Motor neuron (in vitro differentiated cells): Measurements from ENCODE around the gene SLC15A1. TPM values are rescaled to one million over a fixed set of nuclear protein-coding genes. Genes with fewer than 3 reads are reported as not detected.

ENCODE experiments used
- ATAC-seq, 8 experiments: fragments of 200-7000 bp; cut with Tn5 transposase; replicated peaks in 6 of 8; 2 replicates each; pipeline ENCODE4 v1.8.0; 2021; ENCODE audit warnings: mild to moderate bottlenecking in 8 of 8, moderate library complexity in 8 of 8
- H3K27ac ChIP-seq, 2 donors: fragments of 250-450 bp; sonication (Bioruptor Pico); 2 replicates each; pipeline ENCODE4 v1.9.0; 2021; ENCODE audit warnings: antibody characterized with exemption in 2 of 2, mild to moderate bottlenecking in 2 of 2, moderate library complexity in 1 of 2
- H3K4me1 ChIP-seq, 2 donors: fragments of 250-450 bp; sonication (Bioruptor Pico); replicated peaks in 1 of 2; 2 replicates each; pipeline ENCODE4 v1.6.1; 2021; ENCODE audit warnings: antibody characterized with exemption in 2 of 2, mild to moderate bottlenecking in 2 of 2, moderate library complexity in 1 of 2
- H3K4me3 ChIP-seq, 5 donors: fragments of 250-450 bp; sonication (Bioruptor Pico); 2 replicates each; pipeline ENCODE4 v1.9.0; 2021; ENCODE audit warnings: antibody characterized with exemption in 5 of 5, mild to moderate bottlenecking in 5 of 5, moderate library complexity in 4 of 5
- WGBS, 10 experiments: fragments of 450-650 bp; shearing (Covaris generic); methylation state at CpG; one replicate each; pipeline ENCODE4 v1.0.0; 2022; 5-methylcytosine and 5-hydroxymethylcytosine counted together
- in situ Hi-C, 9 experiments: fragments of 400-800 bp; cut with MboI; loops; one replicate each; pipeline ENCODE4 v1.15.0; 2021; ENCODE audit warnings: low sequenced_read_pairs in 9 of 9, low pct_unique_long_range_greater_than_20kb in 2 of 9; ENCODE audit not compliant: unreplicated experiment in 9 of 9
- total RNA-seq, 8 experiments: library from RNA; unstranded; fragments of 300-600 nt; gene quantifications; 2 replicates each; pipeline versions ENCODE4 v1.2.3 to v1.2.4, GENCODE V29; 2022

The SLC15A1 gene
- total RNA-seq, 8 experiments from 2014 or later, result 0.09 to 0.38 (median 0.28) TPM; not detected in 3

DNA sequence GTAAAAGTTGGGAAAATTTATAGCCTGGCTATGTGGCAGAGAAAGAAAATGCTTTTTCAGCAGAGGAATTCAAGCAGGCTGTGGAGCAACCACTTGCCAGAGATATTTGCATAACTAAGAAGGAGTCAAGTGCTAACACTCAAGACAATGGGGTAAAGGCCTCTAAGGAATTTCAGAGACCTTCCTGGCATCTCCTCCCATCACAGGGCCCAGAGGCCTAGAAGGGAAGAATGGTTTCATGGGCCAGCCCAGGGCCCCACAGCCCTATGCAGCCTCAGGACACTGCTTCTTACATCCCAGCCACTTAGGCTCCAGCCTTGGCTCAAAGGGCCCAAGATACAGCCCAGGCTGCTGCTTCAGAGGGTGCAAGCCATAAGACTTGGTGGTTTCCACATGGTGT lies 14.3 kb downstream of the SLC15A1 start:
- Histone ChIP-seq H3K4me3 (no peak overlapping the region), H3K27ac (no peak overlapping the region), H3K4me1 (no peaks in the 10 kb centered on the region)
- ATAC-seq, result no peak
- in situ Hi-C loops, result no loop called here

- Histone ChIP-seq H3K4me3 (no peak overlapping the region), H3K4me1 (no peaks in the 10 kb centered on the region), H3K27ac (no peak overlapping the region)
- WGBS, 10 experiments, result 0 to 77% (median 49%) methylated on average over 1 to 3 of the region's 3 CpGs; no CpG with 5 or more reads in 2 of the 10 experiments
- in situ Hi-C loops, result no loop called here
- ATAC-seq, result no peak
These were observed 20.5 kb downstream of the SLC15A1 start for GRCh38 chr13:98731925-98732324.

GRCh38 chr13:98731038-98731437 lies 21.4 kb downstream of the SLC15A1 start:
- in situ Hi-C loops, result no loop called here
- no peak for ATAC-seq
- H3K27ac ChIP-seq, result no peak overlapping the region
- H3K4me1 ChIP-seq, result no peaks in the 10 kb centered on the region
- 67 to 100% (median 89%) methylated on average over 1 to 8 of the region's 17 CpGs; no CpG with 5 or more reads in 5 of the 10 experiments for WGBS, 10 experiments
- no peak overlapping the region for H3K4me3 ChIP-seq

DNA sequence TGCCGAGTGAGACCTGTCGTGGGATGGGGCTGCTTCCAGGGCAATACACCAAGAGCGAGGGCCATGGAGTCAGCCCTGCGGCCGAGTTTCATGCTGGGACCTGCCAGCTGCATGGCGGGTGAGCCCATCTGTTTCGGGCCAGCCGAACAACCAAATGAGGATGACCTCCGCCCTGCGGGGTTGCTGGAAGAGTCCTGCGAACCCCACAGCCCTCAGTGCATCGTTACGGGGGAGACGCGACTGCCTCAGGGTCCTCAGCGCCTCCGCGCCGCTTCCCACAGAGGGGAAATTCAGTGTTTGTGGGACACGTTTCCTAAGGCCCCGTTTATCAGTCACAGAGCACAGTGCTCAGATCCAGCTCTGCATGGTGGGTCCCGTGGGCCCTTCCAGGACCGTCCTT lies 22.0 kb downstream of the SLC15A1 start:
- WGBS, 10 experiments, result 86 to 100% (median 90%) methylated on average over 1 to 12 of the region's 23 CpGs; no CpG with 5 or more reads in 5 of the 10 experiments
- in situ Hi-C loops, result no loop called here
- Histone ChIP-seq H3K4me1 (no peaks in the 10 kb centered on the region), H3K4me3 (no peak overlapping the region), H3K27ac (no peak overlapping the region)
- ATAC-seq, result no peak

DNA sequence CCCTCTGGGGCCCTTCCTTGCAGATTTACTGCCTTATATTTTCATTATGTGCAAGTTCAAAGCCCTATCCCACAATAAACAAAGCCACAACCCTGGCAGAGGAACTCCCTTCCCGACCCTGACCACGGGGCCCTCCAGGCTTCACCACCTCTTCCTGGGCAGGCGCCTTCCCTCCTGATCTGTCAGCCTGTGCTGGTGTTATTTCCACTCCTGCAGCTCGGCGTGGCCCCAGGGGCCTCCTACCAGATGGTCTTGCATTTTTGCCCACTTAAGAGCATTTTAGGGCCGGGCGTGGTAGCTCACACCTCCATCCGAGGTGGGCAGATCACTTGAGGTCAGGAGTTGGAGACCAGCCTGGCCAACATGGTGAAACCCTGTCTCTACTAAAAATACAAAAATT lies 22.8 kb downstream of the SLC15A1 start:
- in situ Hi-C loops, result no loop called here

DNA sequence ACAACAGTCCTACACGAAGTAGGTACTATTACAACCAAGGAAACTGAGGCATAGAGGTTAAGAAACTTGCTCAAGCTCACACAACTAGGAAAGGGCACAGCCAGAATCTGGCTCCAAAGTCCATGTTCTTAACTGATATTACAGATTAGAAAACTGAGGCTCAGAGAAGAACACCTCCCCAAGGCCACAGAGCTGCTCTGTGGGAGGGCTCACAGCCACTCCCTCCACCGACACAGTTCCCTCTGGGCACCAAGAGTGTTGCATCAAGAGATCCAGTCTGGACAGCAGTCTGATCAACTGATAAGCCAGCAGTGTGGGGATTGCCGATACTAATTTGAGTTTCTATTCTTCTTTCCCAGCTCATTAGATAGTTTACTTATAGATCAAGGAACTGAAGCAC lies 29.5 kb downstream of the SLC15A1 start:
- Histone ChIP-seq H3K4me1 (no peaks in the 10 kb centered on the region), H3K4me3 (no peak overlapping the region), H3K27ac (no peak overlapping the region)
- WGBS, 10 experiments, result 14 to 92% (median 57%) methylated on average over 1 to 3 of the region's 3 CpGs; no CpG with 5 or more reads in 4 of the 10 experiments
- no peak for ATAC-seq
- in situ Hi-C loops, result no loop called here

More for the DNA sequence above, 22.8 kb downstream of the SLC15A1 start:
- no peaks in the 10 kb centered on the region for H3K4me1 ChIP-seq
- no peak overlapping the region for H3K4me3 ChIP-seq
- H3K27ac ChIP-seq, result no peak overlapping the region
- 18 to 100% (median 59%) methylated on average over 1 to 4 of the region's 8 CpGs; no CpG with 5 or more reads in 4 of the 10 experiments for WGBS, 10 experiments
- no peak for ATAC-seq

DNA sequence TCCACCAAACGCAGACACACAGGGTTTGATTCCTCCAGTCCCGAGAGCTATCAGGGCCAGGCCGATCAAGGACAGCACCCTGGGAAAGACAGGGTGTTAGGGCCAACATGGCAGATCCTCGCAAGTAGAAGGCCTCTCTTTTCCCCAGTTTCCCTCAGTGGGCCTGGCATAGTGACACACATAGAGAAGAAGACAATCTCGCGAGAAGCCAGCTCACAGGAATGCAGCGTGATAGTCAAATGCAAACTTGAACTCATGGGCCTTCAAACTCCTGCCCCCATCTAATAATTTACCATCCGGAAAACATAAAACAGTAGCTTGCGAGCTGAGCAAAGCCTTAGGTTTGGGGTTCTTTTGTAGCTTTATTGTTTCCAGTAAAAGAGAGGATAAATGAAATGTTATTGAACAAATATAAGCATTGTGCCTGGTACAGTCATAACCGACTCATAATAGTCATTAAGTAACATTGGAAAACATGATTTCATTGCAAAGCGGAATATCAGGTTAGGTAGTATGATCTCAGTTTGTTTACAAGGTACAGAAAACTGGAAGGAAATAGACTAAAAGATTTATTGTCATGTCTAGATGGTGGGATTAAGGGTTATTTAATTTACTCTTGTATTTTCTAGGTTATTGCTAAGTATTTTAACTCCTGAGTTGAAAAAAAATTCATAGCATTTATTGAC lies 30.5 kb downstream of the SLC15A1 start:
- WGBS, 10 experiments, result 57 to 100% (median 95%) methylated on average over 1 to 10 of the region's 11 CpGs; no CpG with 5 or more reads in 1 of the 10 experiments
- no peak for ATAC-seq
- no peaks in the 10 kb centered on the region for H3K4me1 ChIP-seq
- H3K4me3 ChIP-seq, result no peak overlapping the region
- in situ Hi-C loops, result no loop called here
- H3K27ac ChIP-seq, result no peak overlapping the region

GRCh38 chr13:98719527-98720250 lies 32.8 kb downstream of the SLC15A1 start:
- in situ Hi-C loops, result no loop called here
- 43 to 100% (median 82%) methylated on average over 1 to 7 of the region's 7 CpGs; no CpG with 5 or more reads in 1 of the 10 experiments for WGBS, 10 experiments
- H3K4me1 ChIP-seq, result no peaks in the 10 kb centered on the region
- ATAC-seq, result no peak
- H3K4me3 ChIP-seq, result no peak overlapping the region
- no peak overlapping the region for H3K27ac ChIP-seq

DNA sequence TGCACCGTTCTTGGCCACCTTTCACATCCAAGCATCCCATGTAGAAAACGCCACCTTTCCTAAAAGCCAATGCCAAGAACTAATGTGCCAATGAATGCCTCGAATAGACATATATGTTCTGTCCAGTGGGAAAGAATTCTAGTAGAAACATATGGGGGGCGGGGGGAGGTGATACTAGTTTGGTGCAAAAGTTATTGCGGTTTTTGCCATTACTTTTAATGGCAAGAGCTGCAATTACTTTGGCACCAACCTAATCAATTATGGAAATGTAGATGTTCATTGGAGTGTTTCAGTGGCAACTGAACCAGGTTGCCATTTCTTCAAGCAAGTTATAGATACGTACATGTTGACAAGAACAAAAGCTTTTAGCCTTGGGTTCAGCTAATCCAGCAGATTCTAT lies 34.6 kb downstream of the SLC15A1 start:
- in situ Hi-C loops, result no loop called here
- Histone ChIP-seq H3K27ac (no peak overlapping the region), H3K4me3 (no peak overlapping the region), H3K4me1 (no peaks in the 10 kb centered on the region)
- WGBS, 10 experiments, result 40 to 100% (median 88%) methylated on average over 1 to 6 of the region's 6 CpGs
- ATAC-seq, result no peak

GRCh38 chr13:98717256-98717655 lies 35.2 kb downstream of the SLC15A1 start:
- WGBS, 10 experiments, result 10 to 100% (median 67%) methylated on average over 2 to 5 of the region's 5 CpGs
- no peak overlapping the region for H3K27ac ChIP-seq
- H3K4me1 ChIP-seq, result no peaks in the 10 kb centered on the region
- ATAC-seq, result no peak
- no peak overlapping the region for H3K4me3 ChIP-seq
- in situ Hi-C loops, result no loop called here

DNA sequence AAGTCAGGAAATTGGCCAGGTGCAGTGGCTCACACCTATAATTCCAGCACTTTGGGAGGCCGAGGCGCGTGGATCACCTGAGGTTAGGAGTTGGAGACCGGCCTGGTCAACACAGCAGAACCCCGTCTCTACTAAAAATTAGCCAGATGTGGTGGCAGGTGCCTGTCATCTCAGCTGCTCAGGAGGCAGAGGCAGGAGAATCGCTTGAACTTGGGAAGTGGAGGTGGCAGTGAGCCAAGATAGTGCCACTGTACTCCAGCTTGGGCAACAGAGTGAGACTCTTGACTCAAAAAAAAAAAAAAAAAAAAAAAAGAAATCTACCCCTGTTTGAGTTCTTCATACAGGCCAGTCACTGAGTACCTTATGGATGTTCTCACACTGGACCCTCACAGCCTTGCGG lies 42.0 kb downstream of the SLC15A1 start:
- Histone ChIP-seq H3K4me3 (no peak overlapping the region), H3K27ac (no peak overlapping the region), H3K4me1 (no peaks in the 10 kb centered on the region)
- ATAC-seq, result no peak
- in situ Hi-C loops, result no loop called here
- 42 to 100% (median 100%) methylated on average over 1 to 7 of the region's 7 CpGs; no CpG with 5 or more reads in 1 of the 10 experiments for WGBS, 10 experiments

DNA sequence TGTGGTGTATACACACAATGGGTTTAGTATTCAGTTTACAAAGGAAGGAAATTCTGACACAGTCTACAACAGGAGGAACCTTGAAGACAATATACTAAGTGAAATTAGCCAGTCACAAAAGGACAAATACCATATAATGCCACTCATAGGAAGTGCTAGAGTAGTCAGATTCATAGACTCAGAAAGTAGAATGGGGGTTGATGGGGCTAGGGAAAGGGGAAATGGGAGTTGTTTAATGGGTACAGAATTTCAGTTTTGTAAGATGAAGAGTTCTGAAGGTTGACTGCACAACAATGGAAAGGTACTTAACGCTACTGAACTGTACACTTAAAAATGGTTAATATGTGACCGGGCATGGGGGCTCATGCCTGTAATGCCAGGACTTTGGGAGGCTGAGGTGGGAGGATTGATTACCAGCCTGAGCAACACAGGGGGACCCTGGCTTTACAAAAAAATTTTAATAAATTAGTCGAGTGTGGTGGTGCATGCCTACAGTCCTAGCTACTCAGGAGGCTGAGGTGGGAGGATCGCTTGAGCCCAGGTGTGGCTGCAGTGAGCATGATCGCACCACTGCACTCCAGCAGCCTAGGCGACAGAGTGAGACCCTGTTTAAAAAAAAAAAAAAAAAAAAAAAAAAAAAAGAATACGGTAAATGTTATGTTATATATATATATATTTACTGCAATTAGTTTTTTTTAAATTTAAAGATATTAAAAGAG lies 45.0 kb downstream of the SLC15A1 start:
- in situ Hi-C loops, result no loop called here
- Histone ChIP-seq H3K4me1 (no peaks in the 10 kb centered on the region), H3K4me3 (no peak overlapping the region), H3K27ac (no peak overlapping the region)
- 25 to 100% (median 80%) methylated on average over 1 to 6 of the region's 7 CpGs; no CpG with 5 or more reads in 2 of the 10 experiments for WGBS, 10 experiments
- ATAC-seq, result no peak

GRCh38 chr13:98706446-98707110 lies 45.9 kb downstream of the SLC15A1 start:
- Histone ChIP-seq H3K4me1 (no peaks in the 10 kb centered on the region), H3K4me3 (no peak overlapping the region), H3K27ac (no peak overlapping the region)
- WGBS, 10 experiments, result 32 to 84% (median 70%) methylated on average over 3 to 9 of the region's 12 CpGs; no CpG with 5 or more reads in 1 of the 10 experiments
- no peak for ATAC-seq
- in situ Hi-C loops, result no loop called here
